ENCODE data around the gene CPEB3. TPM values are rescaled to one million over a fixed set of nuclear protein-coding genes. Genes with fewer than 3 reads are reported as not detected.

Gene CPEB3
- total RNA-seq, 2 experiments from 2014 or later, result 1.2 to 1.3 TPM

DNA sequence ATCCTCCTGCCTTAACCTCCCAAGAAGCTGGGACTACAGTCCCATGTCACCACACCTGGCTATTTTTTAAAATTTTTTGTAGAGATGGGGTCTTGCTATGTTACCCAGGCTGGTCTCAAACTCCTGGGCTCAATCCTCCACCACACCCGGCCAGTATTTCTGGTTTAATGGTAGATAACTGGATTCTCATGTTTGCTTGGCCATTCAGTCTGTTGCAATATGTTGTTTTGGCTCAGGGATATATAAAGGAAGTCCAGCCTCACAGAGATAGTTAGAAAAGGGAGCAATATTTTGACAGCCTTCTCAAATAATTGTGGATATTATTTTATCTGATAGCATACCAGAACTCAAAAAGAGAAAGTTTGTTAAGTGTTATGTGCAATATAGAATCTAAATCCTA is 284.9 kb downstream of the CPEB3 start:
- CTCF ChIA-PET, result no interaction called here

DNA sequence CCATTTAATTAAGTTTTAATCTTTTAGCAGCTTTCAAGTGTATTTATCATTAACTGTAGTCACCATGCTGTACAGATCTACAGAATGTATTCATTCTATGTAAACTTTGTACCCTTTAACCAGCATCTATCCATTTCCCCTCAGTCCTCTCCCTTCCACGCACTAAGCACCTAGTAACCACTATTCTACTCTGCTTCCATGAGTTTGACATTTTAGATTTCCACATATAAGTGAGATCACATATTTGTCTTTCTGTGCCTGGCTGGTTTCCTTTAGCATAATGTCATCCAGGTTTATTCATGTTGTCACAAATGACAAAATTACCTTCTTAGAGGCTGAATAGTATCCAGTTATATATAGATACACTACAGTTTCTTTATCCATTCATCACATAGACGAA is 287.6 kb downstream of the CPEB3 start:
- no peaks in the 10 kb centered on the region for H3K9me3 ChIP-seq (ENCODE audit: control insufficient read depth in 1 of 2, insufficient read depth in 1 of 2, low read length in 2 of 2)
- Mint-ChIP-seq H3K27ac (no peak overlapping the region), H3K27me3 (no peaks in the 10 kb centered on the region), H3K36me3 (ENCODE audit: low read depth) (peaks cover 84% of the 10 kb centered on the region), H3K9me3 (peaks cover 5% of the 10 kb centered on the region), H3K4me3 (no peak overlapping the region), H3K4me1 (ENCODE audit: low read depth) (no peaks in the 10 kb centered on the region)
- DNase-seq (no peak), ATAC-seq (ENCODE audit: poor library complexity) (no peak)
- H3K4me1 ChIP-seq (ENCODE audit: insufficient read depth, low read length), result peaks cover 1% of the 10 kb centered on the region
- no peak for TF ChIP-seq CTCF (IDR thresholded peaks at IDR 0.05)
- ChIA-PET CTCF (interaction anchor here (0.7 kb wide), 1 partner anchor 350 kb away, joined by 3 read pairs; no protein-coding TSS in a partner anchor), POLR2A (interaction anchor here (0.6 kb wide), 1 partner anchor 20 kb away, joined by 3 read pairs; no protein-coding TSS in a partner anchor)
- no peaks in the 10 kb centered on the region for H3K27me3 ChIP-seq (ENCODE audit: control insufficient read depth in 1 of 2, insufficient read depth in 2 of 2, low read length in 2 of 2)
- peaks cover 20% of the 10 kb centered on the region for H3K36me3 ChIP-seq (ENCODE audit: insufficient read depth, low read length)
- H3K4me3 ChIP-seq (ENCODE audit: low read length), result no peak overlapping the region
- intact Hi-C loops (cut with DNase I, micrococcal nuclease), result no loop called here
- no peak overlapping the region for H3K27ac ChIP-seq (ENCODE audit: low read depth in 1 of 2, low read length in 2 of 2)

More for the DNA sequence above, 284.9 kb downstream of the CPEB3 start:
- intact Hi-C loops (cut with DNase I, micrococcal nuclease), result no loop called here
- no peaks in the 10 kb centered on the region for H3K27me3 ChIP-seq (ENCODE audit: control insufficient read depth in 1 of 2, insufficient read depth in 2 of 2, low read length in 2 of 2)
- H3K4me1 ChIP-seq (ENCODE audit: insufficient read depth, low read length), result peaks cover 4% of the 10 kb centered on the region
- no peak overlapping the region for H3K4me3 ChIP-seq (ENCODE audit: low read length)
- Mint-ChIP-seq H3K4me1 (ENCODE audit: low read depth) (peaks cover 6% of the 10 kb centered on the region), H3K36me3 (ENCODE audit: low read depth) (peaks cover 82% of the 10 kb centered on the region), H3K9me3 (peaks cover 5% of the 10 kb centered on the region), H3K27ac (no peak overlapping the region), H3K27me3 (no peaks in the 10 kb centered on the region), H3K4me3 (no peak overlapping the region)
- ATAC-seq (ENCODE audit: poor library complexity) (no peak), DNase-seq (no peak)
- H3K9me3 ChIP-seq (ENCODE audit: control insufficient read depth in 1 of 2, insufficient read depth in 1 of 2, low read length in 2 of 2), result no peaks in the 10 kb centered on the region
- no peak for TF ChIP-seq CTCF (IDR thresholded peaks at IDR 0.05)
- peaks cover 27% of the 10 kb centered on the region for H3K36me3 ChIP-seq (ENCODE audit: insufficient read depth, low read length)
- POLR2A ChIA-PET, result no interaction called here
- no peak overlapping the region for H3K27ac ChIP-seq (ENCODE audit: low read depth in 1 of 2, low read length in 2 of 2)

DNA sequence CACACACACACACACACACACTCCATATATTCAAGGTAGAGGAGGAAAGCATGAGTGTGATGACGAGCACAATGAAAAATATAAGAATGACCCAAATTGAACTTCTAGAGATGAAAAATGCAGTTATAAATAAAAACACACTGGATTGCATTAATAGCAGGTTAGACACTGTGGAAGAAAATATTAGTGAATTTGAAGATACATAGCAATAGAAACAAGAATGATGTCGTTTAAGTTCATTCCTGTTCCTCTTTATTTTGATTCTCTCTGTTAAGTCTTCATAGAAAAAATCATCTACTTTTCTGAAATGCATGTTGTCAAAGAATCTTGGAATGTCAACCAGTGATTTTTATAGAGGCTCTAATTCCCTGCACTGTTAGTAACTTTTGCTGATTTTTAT is 288.9 kb downstream of the CPEB3 start:
- peaks cover 91% of the 10 kb centered on the region for H3K36me3 Mint-ChIP-seq (ENCODE audit: low read depth)

More for the DNA sequence above, 288.9 kb downstream of the CPEB3 start:
- H3K4me3 Mint-ChIP-seq, result no peak overlapping the region
- peaks cover 5% of the 10 kb centered on the region for H3K9me3 Mint-ChIP-seq
- no peak overlapping the region for H3K27ac ChIP-seq (ENCODE audit: low read depth in 1 of 2, low read length in 2 of 2)
- ChIA-PET CTCF (no interaction called here), POLR2A (no interaction called here)
- H3K4me3 ChIP-seq (ENCODE audit: low read length), result no peak overlapping the region
- DNase-seq (no peak), ATAC-seq (ENCODE audit: poor library complexity) (no peak)
- intact Hi-C loops (cut with DNase I, micrococcal nuclease), result no loop called here
- no peaks in the 10 kb centered on the region for H3K27me3 Mint-ChIP-seq
- H3K4me1 Mint-ChIP-seq (ENCODE audit: low read depth), result no peaks in the 10 kb centered on the region
- H3K27ac Mint-ChIP-seq, result no peak overlapping the region
- no peaks in the 10 kb centered on the region for H3K27me3 ChIP-seq (ENCODE audit: control insufficient read depth in 1 of 2, insufficient read depth in 2 of 2, low read length in 2 of 2)
- no peaks in the 10 kb centered on the region for H3K4me1 ChIP-seq (ENCODE audit: insufficient read depth, low read length)
- H3K9me3 ChIP-seq (ENCODE audit: control insufficient read depth in 1 of 2, insufficient read depth in 1 of 2, low read length in 2 of 2), result no peaks in the 10 kb centered on the region
- peaks cover 21% of the 10 kb centered on the region for H3K36me3 ChIP-seq (ENCODE audit: insufficient read depth, low read length)
- TF ChIP-seq CTCF (IDR thresholded peaks at IDR 0.05), result no peak
